OCI-LY1 (cell line): ENCODE data around the gene SIRPB2.

Source experiments
- CTCF ChIP-seq: fragments of 200-600 bp; sonication (generic), shearing (Covaris generic); IDR thresholded peaks from 2 replicates; pipeline ENCODE4 v1.5.1; 2017; ENCODE audit warnings: mild to moderate bottlenecking, antibody characterized with exemption, low read length, moderate library complexity, mixed read lengths
- EZH2 ChIP-seq: fragments of 200-600 bp; sonication (generic), shearing (Covaris generic); IDR thresholded peaks from 2 replicates; pipeline ENCODE4 v1.8.0; 2017; ENCODE audit warnings: borderline replicate concordance, mixed run types, mild to moderate bottlenecking, antibody characterized with exemption, low read length, moderate library complexity, mixed read lengths

DNA sequence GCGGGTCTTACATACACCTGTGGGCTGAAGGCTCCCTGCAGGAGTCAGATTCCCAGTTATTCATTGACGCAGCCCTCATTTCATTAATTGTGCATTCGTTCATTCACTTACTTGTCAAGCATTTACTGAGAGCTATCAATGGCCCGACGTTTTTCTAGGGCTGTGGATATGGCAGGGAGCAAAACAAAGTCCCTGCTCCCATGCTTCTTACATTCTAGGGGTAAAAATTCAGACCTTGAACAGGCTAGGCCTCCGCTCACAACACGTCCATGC, 24.2 kb downstream of the SIRPB2 start:
- TF ChIP-seq CTCF (no peak), EZH2 (no peak)
